ENCODE data around the gene ATP1A2.

DNA sequence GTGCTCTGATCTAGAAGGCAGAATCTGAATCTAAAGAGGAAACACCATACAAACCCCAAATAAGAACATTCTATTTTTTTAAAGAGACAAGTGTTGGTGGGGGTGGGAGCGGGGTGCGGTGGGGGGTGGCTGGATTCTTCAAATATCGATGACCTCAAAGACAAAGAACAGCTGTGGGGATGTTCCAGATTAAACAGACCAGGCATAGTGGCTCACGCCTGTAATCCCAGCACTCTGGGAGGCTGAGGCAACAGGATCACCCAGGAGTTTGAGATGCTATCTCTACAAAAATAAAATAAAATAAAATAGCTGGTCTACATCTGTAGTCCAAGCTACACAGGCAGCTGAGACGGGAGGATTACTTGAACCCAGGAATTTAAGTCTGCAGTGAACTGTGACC lies 40.8 kb downstream of the ATP1A2 start:
- TF ChIP-seq, protein P1, sequence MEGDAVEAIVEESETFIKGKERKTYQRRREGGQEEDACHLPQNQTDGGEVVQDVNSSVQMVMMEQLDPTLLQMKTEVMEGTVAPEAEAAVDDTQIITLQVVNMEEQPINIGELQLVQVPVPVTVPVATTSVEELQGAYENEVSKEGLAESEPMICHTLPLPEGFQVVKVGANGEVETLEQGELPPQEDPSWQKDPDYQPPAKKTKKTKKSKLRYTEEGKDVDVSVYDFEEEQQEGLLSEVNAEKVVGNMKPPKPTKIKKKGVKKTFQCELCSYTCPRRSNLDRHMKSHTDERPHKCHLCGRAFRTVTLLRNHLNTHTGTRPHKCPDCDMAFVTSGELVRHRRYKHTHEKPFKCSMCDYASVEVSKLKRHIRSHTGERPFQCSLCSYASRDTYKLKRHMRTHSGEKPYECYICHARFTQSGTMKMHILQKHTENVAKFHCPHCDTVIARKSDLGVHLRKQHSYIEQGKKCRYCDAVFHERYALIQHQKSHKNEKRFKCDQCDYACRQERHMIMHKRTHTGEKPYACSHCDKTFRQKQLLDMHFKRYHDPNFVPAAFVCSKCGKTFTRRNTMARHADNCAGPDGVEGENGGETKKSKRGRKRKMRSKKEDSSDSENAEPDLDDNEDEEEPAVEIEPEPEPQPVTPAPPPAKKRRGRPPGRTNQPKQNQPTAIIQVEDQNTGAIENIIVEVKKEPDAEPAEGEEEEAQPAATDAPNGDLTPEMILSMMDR (IDR thresholded peaks at IDR 0.05; ENCODE audit: low read depth, low read length, poor library complexity, severe bottlenecking): no peak
- TF ChIP-seq EZH2phosphoT487 (IDR thresholded peaks at IDR 0.05; ENCODE audit: borderline replicate concordance, low read length): no peak
